Kidney epithelial cell (primary cell): ENCODE data around the gene SLC5A5. TPM values are rescaled to one million over a fixed set of nuclear protein-coding genes. Genes with fewer than 3 reads are reported as not detected.

Experiments
- DNase-seq: peaks from one replicate; pipeline ENCODE4 v3.0.0-alpha.2; 2010; ENCODE audit warnings: low read depth
- H3K27me3 ChIP-seq: 2 replicates; pipeline ENCODE4 v1.6.0; 2011; ENCODE audit warnings: low read length; ENCODE audit not compliant: control insufficient read depth, insufficient read depth
- H3K36me3 ChIP-seq: 2 replicates; pipeline ENCODE4 v1.5.1; 2011; ENCODE audit warnings: low read length; ENCODE audit not compliant: control insufficient read depth, insufficient read depth
- H3K4me3 ChIP-seq: 2 replicates; pipeline ENCODE4 v1.5.1; 2011; ENCODE audit warnings: low read depth, mild to moderate bottlenecking, control low read depth, low read length
- CTCF ChIP-seq: IDR thresholded peaks from 2 replicates; pipeline ENCODE4 v1.5.1; 2011; ENCODE audit warnings: mild to moderate bottlenecking, moderate library complexity, low read length, control low read depth, inconsistent platforms; ENCODE audit not compliant: insufficient read depth, poor library complexity, severe bottlenecking
- total RNA-seq: library from RNA; depleted of rRNA; stranded (reverse); fragments of >200 nt; gene quantifications from 2 replicates; pipeline ENCODE4 v1.2.3, GENCODE V29; 2015

SLC5A5 gene
- total RNA-seq, 1 donor from 2014 or later, result 0.13 TPM

- TF ChIP-seq CTCF, result no peak
- Histone ChIP-seq H3K4me3 (no peak overlapping the region), H3K27me3 (peaks cover 38% of the 10 kb centered on the region), H3K36me3 (peaks cover 7% of the 10 kb centered on the region)
- no peak for DNase-seq
Measured at GRCh38 chr19:17866312-17866963, 5.3 kb upstream of the SLC5A5 start.

- TF ChIP-seq CTCF, result no peak
- DNase-seq, result no peak
- peaks cover 7% of the 10 kb centered on the region for H3K36me3 ChIP-seq
- no peak overlapping the region for H3K4me3 ChIP-seq
- H3K27me3 ChIP-seq, result peaks cover 44% of the 10 kb centered on the region
Measured at GRCh38 chr19:17866964-17867486, 4.7 kb upstream of the SLC5A5 start.

DNA sequence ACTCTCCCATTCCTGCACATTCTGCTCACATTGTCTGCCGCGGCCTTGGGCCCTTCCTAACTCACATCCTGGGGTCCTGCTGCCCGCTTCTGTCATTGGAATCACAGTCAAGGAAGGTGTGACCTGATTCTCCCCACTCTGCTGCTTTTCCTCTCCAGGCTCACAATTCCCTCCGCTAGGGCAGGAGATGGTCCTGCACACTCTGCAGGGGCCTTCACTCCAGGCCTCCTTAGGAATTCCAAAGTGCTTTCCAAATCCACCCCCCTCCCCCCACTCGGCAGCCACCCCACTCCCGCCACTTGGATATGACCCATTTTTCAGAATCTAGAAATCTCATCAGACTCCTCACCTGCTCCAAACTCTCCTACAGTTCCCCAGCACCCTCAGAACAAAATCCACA, 3.1 kb upstream of the SLC5A5 start:
- Histone ChIP-seq H3K36me3 (peaks cover 5% of the 10 kb centered on the region), H3K27me3 (peaks cover 60% of the 10 kb centered on the region), H3K4me3 (no peak overlapping the region)
- no peak for TF ChIP-seq CTCF
- DNase-seq, result no peak

DNA sequence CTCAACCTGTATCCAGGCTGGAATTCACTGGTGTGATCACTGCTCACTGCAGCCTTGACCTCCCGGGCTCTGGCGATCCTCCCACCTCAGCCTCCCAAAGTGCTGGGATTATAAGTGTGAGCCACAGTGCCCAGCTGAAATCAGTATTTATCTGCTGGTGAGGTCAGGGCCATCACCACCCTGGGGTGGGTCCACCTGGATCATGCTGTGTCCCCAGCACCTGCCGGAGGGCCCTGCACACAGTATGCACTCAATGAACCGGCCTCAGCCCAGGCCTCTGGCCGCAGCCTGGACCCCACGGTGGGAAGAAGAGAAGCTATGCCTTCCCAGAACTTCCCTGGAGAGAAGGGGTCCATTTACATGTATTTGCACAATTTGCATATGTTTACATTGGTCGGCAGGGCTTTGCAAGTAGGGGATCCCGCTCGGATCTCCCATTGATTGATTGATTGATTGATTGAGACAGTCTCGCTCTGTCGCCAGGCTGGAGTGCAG, 2.6 kb upstream of the SLC5A5 start:
- Histone ChIP-seq H3K36me3 (peaks cover 2% of the 10 kb centered on the region), H3K27me3 (peaks cover 65% of the 10 kb centered on the region), H3K4me3 (no peak overlapping the region)
- no peak for TF ChIP-seq CTCF
- no peak for DNase-seq

DNA sequence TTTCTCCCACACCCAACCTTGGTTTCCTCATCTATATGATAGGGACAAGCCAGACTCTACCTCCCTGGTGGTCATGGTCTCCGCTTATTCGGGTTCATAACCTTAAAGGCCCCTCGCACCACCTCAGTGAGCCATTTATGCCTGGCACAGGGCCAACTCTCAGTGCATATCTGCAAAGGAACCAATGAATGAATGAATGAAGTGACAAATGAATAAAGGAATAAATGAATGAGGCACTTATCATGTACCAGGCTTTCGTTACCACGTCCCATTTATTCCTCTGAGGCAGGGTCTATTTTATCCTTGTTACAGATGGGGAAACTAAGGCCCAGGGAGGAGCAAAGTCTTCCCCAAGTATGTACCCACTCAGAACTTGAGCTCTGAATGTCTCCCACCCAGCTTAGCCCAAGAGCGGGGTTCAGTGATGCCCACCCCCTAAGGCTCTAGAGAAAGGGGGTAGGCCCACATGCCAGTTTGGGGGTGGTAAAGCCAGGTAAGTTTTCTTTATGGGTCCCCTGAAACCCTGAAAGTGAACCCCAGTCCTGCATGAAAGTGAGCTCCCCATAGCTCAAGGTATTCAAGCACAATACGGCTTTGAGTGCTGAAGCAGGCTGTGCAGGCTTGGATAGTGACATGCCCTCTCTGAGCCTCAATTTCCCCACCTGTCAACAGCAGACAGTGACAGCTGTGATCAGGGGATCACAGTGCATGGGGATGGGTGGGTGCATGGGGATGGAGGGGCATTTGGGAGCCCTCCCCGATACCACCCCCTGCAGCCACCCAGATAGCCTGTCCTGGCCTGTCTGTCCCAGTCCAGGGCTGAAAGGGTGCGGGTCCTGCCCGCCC, 490 bp upstream of the SLC5A5 start:
- peaks cover 73% of the 10 kb centered on the region for H3K27me3 ChIP-seq
- TF ChIP-seq CTCF, result no peak
- no peak for DNase-seq
- no peak overlapping the region for H3K4me3 ChIP-seq
- no peaks in the 10 kb centered on the region for H3K36me3 ChIP-seq
